Karpas-422 (cell line): ENCODE results near the gene ATG3. TPM values are rescaled to one million over a fixed set of nuclear protein-coding genes. Genes with fewer than 3 reads are reported as not detected.

Experiments used
- DNase-seq: peaks from one replicate; pipeline ENCODE4 v3.0.0-alpha.2; 2015
- H2AFZ ChIP-seq: fragments of 200-600 bp; sonication (generic); 2 replicates; pipeline ENCODE4 v1.6.1; 2014; ENCODE audit warnings: antibody characterized with exemption, low read length, mixed read lengths
- H3K27ac ChIP-seq: fragments of 200-600 bp; sonication (generic); 2 replicates; pipeline ENCODE4 v1.5.1; 2014; ENCODE audit warnings: mild to moderate bottlenecking, low read length, moderate library complexity
- H3K27me3 ChIP-seq: fragments of 200-600 bp; sonication (generic); 2 replicates; pipeline ENCODE4 v1.6.1; 2014; ENCODE audit warnings: low read length, mixed read lengths
- H3K36me3 ChIP-seq: fragments of 200-600 bp; sonication (generic); 2 replicates; pipeline ENCODE4 v1.6.1; 2014; ENCODE audit warnings: low read length, mixed read lengths; ENCODE audit not compliant: insufficient read depth
- H3K4me1 ChIP-seq: fragments of 200-600 bp; sonication (generic); 2 replicates; pipeline ENCODE4 v1.6.1; 2014; ENCODE audit warnings: mild to moderate bottlenecking, low read length, mixed read lengths
- H3K4me2 ChIP-seq: fragments of 200-600 bp; sonication (generic); 2 replicates; pipeline ENCODE4 v1.6.1; 2014; ENCODE audit warnings: low read length, low read depth, mild to moderate bottlenecking; ENCODE audit not compliant: poor library complexity, severe bottlenecking
- H3K4me3 ChIP-seq: fragments of 200-600 bp; sonication (generic); 2 replicates; pipeline ENCODE4 v1.5.1; 2014; ENCODE audit warnings: mild to moderate bottlenecking, antibody characterized with exemption, low read length, mixed read lengths
- H3K79me2 ChIP-seq: fragments of 200-600 bp; sonication (generic); 2 replicates; pipeline ENCODE4 v1.6.1; 2014; ENCODE audit warnings: mild to moderate bottlenecking, low read length, mixed read lengths
- H3K9ac ChIP-seq: fragments of 200-600 bp; sonication (generic); 2 replicates; pipeline ENCODE4 v1.6.0; 2014; ENCODE audit warnings: low read length
- H3K9me2 ChIP-seq: fragments of 200-600 bp; sonication (generic), shearing (Covaris generic); replicated peaks from 2 replicates; pipeline ENCODE4 v1.6.0; 2014; ENCODE audit warnings: mild to moderate bottlenecking, low read length, moderate library complexity; ENCODE audit not compliant: insufficient read depth
- H3K9me3 ChIP-seq: fragments of 300-700, 200-600 bp; sonication (generic); 2 replicates; pipeline ENCODE4 v1.6.1; 2014; ENCODE audit warnings: low read length, mixed read lengths
- H4K20me1 ChIP-seq: fragments of 200-600 bp; sonication (generic); 2 replicates; pipeline ENCODE4 v1.6.1; 2014; ENCODE audit warnings: mild to moderate bottlenecking, antibody characterized with exemption, low read length, low read depth; ENCODE audit not compliant: insufficient read depth
- total RNA-seq: library from RNA; depleted of rRNA; stranded (reverse); fragments of >200 nt; shearing (Covaris generic); gene quantifications from 2 replicates; pipeline ENCODE4 v1.2.3, GENCODE V29; 2014; ENCODE audit warnings: low replicate concordance

Gene ATG3
- total RNA-seq, 1 experiment from 2014 or later = 102 TPM

GRCh38 chr3:112597945-112598344 is 36.2 kb upstream of the ATG3 start:
- Histone ChIP-seq H3K27me3 (no peaks in the 10 kb centered on the region), H3K4me2 (no peak overlapping the region), H3K36me3 (peaks cover 11% of the 10 kb centered on the region), H3K27ac (no peak overlapping the region), H3K9ac (no peak overlapping the region), H3K4me1 (no peaks in the 10 kb centered on the region), H4K20me1 (no peaks in the 10 kb centered on the region), H3K4me3 (no peak overlapping the region), H3K9me2 (no peaks in the 10 kb centered on the region), H3K9me3 (no peaks in the 10 kb centered on the region; the same call in 1 of the 2 replicates), H2AFZ (no peak overlapping the region), H3K79me2 (no peaks in the 10 kb centered on the region)
- DNase-seq = no peak

- Histone ChIP-seq H3K27me3 (no peaks in the 10 kb centered on the region), H2AFZ (no peak overlapping the region), H3K36me3 (peaks cover 25% of the 10 kb centered on the region), H3K4me2 (no peak overlapping the region), H3K27ac (no peak overlapping the region), H3K9ac (no peak overlapping the region), H4K20me1 (no peaks in the 10 kb centered on the region), H3K9me3 (no peaks in the 10 kb centered on the region; the same call in 1 of the 2 replicates), H3K4me3 (no peak overlapping the region), H3K79me2 (no peaks in the 10 kb centered on the region), H3K9me2 (no peaks in the 10 kb centered on the region), H3K4me1 (no peaks in the 10 kb centered on the region)
- no peak for DNase-seq
Observed at GRCh38 chr3:112594856-112595255, 33.1 kb upstream of the ATG3 start.

- no peak for DNase-seq
- no peaks in the 10 kb centered on the region for H3K27me3 ChIP-seq
- no peak overlapping the region for H3K27ac ChIP-seq
- no peaks in the 10 kb centered on the region for H3K9me2 ChIP-seq
- H4K20me1 ChIP-seq = no peaks in the 10 kb centered on the region
- H3K4me2 ChIP-seq = no peak overlapping the region
- H2AFZ ChIP-seq = no peak overlapping the region
- H3K4me3 ChIP-seq = no peak overlapping the region
- H3K9ac ChIP-seq = no peak overlapping the region
- H3K9me3 ChIP-seq = no peaks in the 10 kb centered on the region; the same call in 1 of the 2 replicates
- H3K79me2 ChIP-seq = no peaks in the 10 kb centered on the region
- no peaks in the 10 kb centered on the region for H3K4me1 ChIP-seq
- peaks cover 25% of the 10 kb centered on the region for H3K36me3 ChIP-seq
Observed at GRCh38 chr3:112593258-112593657, 31.5 kb upstream of the ATG3 start.

- no peak overlapping the region for H3K27ac ChIP-seq
- no peak overlapping the region for H3K4me2 ChIP-seq
- no peaks in the 10 kb centered on the region for H3K4me1 ChIP-seq
- H3K9me3 ChIP-seq = no peaks in the 10 kb centered on the region
- no peak for DNase-seq
- no peak overlapping the region for H3K9ac ChIP-seq
- H3K36me3 ChIP-seq = peaks cover 29% of the 10 kb centered on the region; the same call in 1 of the 2 replicates
- no peaks in the 10 kb centered on the region for H3K79me2 ChIP-seq
- no peaks in the 10 kb centered on the region for H3K9me2 ChIP-seq
- H4K20me1 ChIP-seq = no peaks in the 10 kb centered on the region
- H2AFZ ChIP-seq = no peak overlapping the region
- no peak overlapping the region for H3K4me3 ChIP-seq
- no peaks in the 10 kb centered on the region for H3K27me3 ChIP-seq
Observed at GRCh38 chr3:112587336-112587735, 25.6 kb upstream of the ATG3 start.

- no peak for DNase-seq
- Histone ChIP-seq H3K9ac (no peak overlapping the region), H2AFZ (no peak overlapping the region), H3K27ac (no peak overlapping the region), H3K36me3 (peaks cover 22% of the 10 kb centered on the region; the same call in 1 of the 2 replicates), H3K79me2 (no peaks in the 10 kb centered on the region), H3K9me3 (no peaks in the 10 kb centered on the region), H3K27me3 (no peaks in the 10 kb centered on the region), H3K4me2 (no peak overlapping the region), H4K20me1 (no peaks in the 10 kb centered on the region), H3K4me3 (no peak overlapping the region), H3K9me2 (no peaks in the 10 kb centered on the region), H3K4me1 (no peaks in the 10 kb centered on the region)
Observed at GRCh38 chr3:112585782-112586181, 24.0 kb upstream of the ATG3 start.

- H3K9me2 ChIP-seq = no peaks in the 10 kb centered on the region
- H3K9me3 ChIP-seq = no peaks in the 10 kb centered on the region
- H3K4me1 ChIP-seq = peaks cover 15% of the 10 kb centered on the region
- no peak overlapping the region for H3K9ac ChIP-seq
- H3K36me3 ChIP-seq = peaks cover 28% of the 10 kb centered on the region; the same call in 1 of the 2 replicates
- H2AFZ ChIP-seq = no peak overlapping the region
- H3K4me2 ChIP-seq = no peak overlapping the region
- peaks cover 2% of the 10 kb centered on the region; the same call in 1 of the 2 replicates for H3K79me2 ChIP-seq
- H4K20me1 ChIP-seq = no peaks in the 10 kb centered on the region
- H3K27ac ChIP-seq = no peak overlapping the region
- no peak for DNase-seq
- no peaks in the 10 kb centered on the region for H3K27me3 ChIP-seq
- no peak overlapping the region for H3K4me3 ChIP-seq
Observed at GRCh38 chr3:112583105-112583504, 21.3 kb upstream of the ATG3 start.

GRCh38 chr3:112582244-112582874 is 20.6 kb upstream of the ATG3 start:
- H3K27ac ChIP-seq = no peak overlapping the region
- no peaks in the 10 kb centered on the region for H3K9me3 ChIP-seq
- H2AFZ ChIP-seq = no peak overlapping the region
- no peak overlapping the region for H3K4me2 ChIP-seq
- H3K4me1 ChIP-seq = peaks cover 16% of the 10 kb centered on the region
- peak; percentile 71 for DNase-seq
- no peak overlapping the region for H3K9ac ChIP-seq
- H3K79me2 ChIP-seq = peaks cover 3% of the 10 kb centered on the region; the same call in 1 of the 2 replicates
- no peaks in the 10 kb centered on the region for H3K27me3 ChIP-seq
- H4K20me1 ChIP-seq = no peaks in the 10 kb centered on the region
- peaks cover 28% of the 10 kb centered on the region; the same call in 1 of the 2 replicates for H3K36me3 ChIP-seq
- no peak overlapping the region for H3K4me3 ChIP-seq
- H3K9me2 ChIP-seq = no peaks in the 10 kb centered on the region

DNA sequence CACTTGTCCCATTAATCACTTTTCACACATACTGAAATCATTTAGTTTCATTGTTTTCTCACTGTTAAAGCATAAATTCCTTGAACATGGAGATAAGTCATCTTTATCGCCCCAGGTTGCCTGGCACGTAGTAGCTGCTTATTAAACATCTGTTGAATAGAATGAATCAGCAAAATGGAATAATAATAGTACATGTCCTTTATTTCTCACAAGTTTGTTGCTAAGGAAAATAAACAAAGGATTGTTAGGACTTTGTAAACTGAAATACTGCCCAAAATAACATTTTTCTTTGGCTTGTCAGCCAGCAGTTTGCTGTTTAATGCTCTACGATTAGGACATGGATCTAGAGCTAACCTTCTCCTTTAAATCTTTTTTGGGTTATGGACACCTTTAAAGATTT is 17.9 kb upstream of the ATG3 start:
- Histone ChIP-seq H3K9me2 (no peaks in the 10 kb centered on the region), H2AFZ (no peak overlapping the region), H4K20me1 (no peaks in the 10 kb centered on the region), H3K27me3 (no peaks in the 10 kb centered on the region), H3K79me2 (peaks cover 3% of the 10 kb centered on the region; the same call in 1 of the 2 replicates), H3K36me3 (peaks cover 30% of the 10 kb centered on the region; the same call in 1 of the 2 replicates), H3K27ac (peak overlapping the region; percentile 44), H3K4me2 (no peak overlapping the region), H3K4me3 (no peak overlapping the region), H3K4me1 (peaks cover 16% of the 10 kb centered on the region), H3K9me3 (no peaks in the 10 kb centered on the region), H3K9ac (no peak overlapping the region)
- DNase-seq = no peak
